IMR-90 (cell line): Measurements from ENCODE around the gene TPSG1. TPM values are rescaled to one million over a fixed set of nuclear protein-coding genes. Genes with fewer than 3 reads are reported as not detected.

Source experiments
- ATAC-seq: fragments of 200-7000 bp; cut with Tn5 transposase; 2 replicates; pipeline ENCODE4 v1.9.1; 2020; ENCODE audit warnings: low read depth, mild to moderate bottlenecking, moderate library complexity
- BruUV-seq: library from RNA; stranded (reverse); fragments of 400-500 nt; replicated peaks from 2 replicates; lab custom pipeline; 2021; lab: Mats Ljungman, UMichigan
- CTCF ChIA-PET: fragments of 300-600 bp; formaldehyde crosslinking; extraction: SDS; loops from one replicate; lab custom pipeline; 2021; ENCODE audit warnings: antibody characterized with exemption; lab: Yijun Ruan, JAX
- POLR2A ChIA-PET: fragments of 300-600 bp; sonication (Branson Sonifier 250); formaldehyde crosslinking; loops from one replicate; lab custom pipeline; 2022; ENCODE audit warnings: antibody characterized with exemption; ENCODE audit not compliant: unreplicated experiment; lab: Charles Lee
- DNase-seq: peaks from one replicate; pipeline ENCODE4 v3.0.0; 2013
- H2AFZ ChIP-seq: replicated peaks from 2 replicates; pipeline ENCODE3; 2013; ENCODE audit warnings: low read length, mild to moderate bottlenecking; ENCODE audit not compliant: poor library complexity
- H2AK5ac ChIP-seq: 2 replicates; pipeline ENCODE4 v1.6.1; 2013; ENCODE audit warnings: low read depth, low read length, inconsistent platforms
- H2AK9ac ChIP-seq: replicated peaks from 2 replicates; pipeline ENCODE3; 2013; ENCODE audit warnings: mild to moderate bottlenecking, low read depth, low read length, moderate library complexity; ENCODE audit not compliant: poor library complexity
- H2BK120ac ChIP-seq: 2 replicates; pipeline ENCODE4 v1.6.1; 2013; ENCODE audit warnings: low read depth, low read length, inconsistent platforms
- H2BK15ac ChIP-seq: 3 replicates; pipeline ENCODE4 v1.6.1; 2013; ENCODE audit warnings: low read depth, low read length, inconsistent platforms
- H2BK20ac ChIP-seq: 2 replicates; pipeline ENCODE4 v1.6.1; 2013; ENCODE audit warnings: low read depth, mild to moderate bottlenecking, inconsistent platforms, low read length, moderate library complexity
- H2BK5ac ChIP-seq: 2 replicates; pipeline ENCODE4 v1.6.1; 2013; ENCODE audit warnings: mild to moderate bottlenecking, low read depth, low read length, inconsistent platforms; ENCODE audit not compliant: poor library complexity, severe bottlenecking
- H3K14ac ChIP-seq: replicated peaks from 2 replicates; pipeline ENCODE4 v1.6.1; 2013; ENCODE audit warnings: low read depth, low read length, inconsistent platforms
- H3K18ac ChIP-seq: 2 replicates; pipeline ENCODE4 v1.6.1; 2013; ENCODE audit warnings: low read depth, low read length, control low read depth
- H3K23ac ChIP-seq: 2 replicates; pipeline ENCODE4 v1.6.1; 2013; ENCODE audit warnings: low read depth, low read length, inconsistent platforms
- H3K27ac ChIP-seq: 2 replicates; pipeline ENCODE4 v1.5.1; 2013; ENCODE audit warnings: mild to moderate bottlenecking, control low read depth, low read length; ENCODE audit not compliant: insufficient read depth
- H3K27me3 ChIP-seq: 2 replicates; pipeline ENCODE4 v1.6.1; 2013; ENCODE audit warnings: low read length; ENCODE audit not compliant: control insufficient read depth, insufficient read depth
- H3K36me3 ChIP-seq: 2 replicates; pipeline ENCODE4 v1.6.1; 2013; ENCODE audit warnings: low read length, mixed read lengths; ENCODE audit not compliant: control insufficient read depth, insufficient read depth
- H3K4ac ChIP-seq: 2 replicates; pipeline ENCODE4 v1.6.1; 2013; ENCODE audit warnings: low read depth, low read length, inconsistent platforms
- H3K4me1 ChIP-seq: 2 replicates; pipeline ENCODE4 v1.6.1; 2013; ENCODE audit warnings: low read length, mixed read lengths; ENCODE audit not compliant: control insufficient read depth, insufficient read depth
- H3K4me2 ChIP-seq: 2 replicates; pipeline ENCODE4 v1.6.1; 2013; ENCODE audit warnings: low read depth, mild to moderate bottlenecking, control low read depth, low read length, moderate library complexity
- H3K4me3 ChIP-seq: 2 replicates; pipeline ENCODE4 v1.5.1; 2013; ENCODE audit warnings: low read depth, mild to moderate bottlenecking, control low read depth, low read length, moderate library complexity; ENCODE audit not compliant: insufficient read depth
- H3K56ac ChIP-seq: 2 replicates; pipeline ENCODE4 v1.6.1; 2013; ENCODE audit warnings: low read length, inconsistent platforms; ENCODE audit not compliant: insufficient read depth; ENCODE audit errors: extremely low read depth
- H3K79me1 ChIP-seq, 2 experiments: 2 replicates each; pipeline ENCODE4 v1.6.1; 2013; ENCODE audit warnings: low read length in 2 of 2, inconsistent platforms in 1 of 2, low read depth in 1 of 2
- H3K9ac ChIP-seq: 2 replicates; pipeline ENCODE4 v1.6.1; 2013; ENCODE audit warnings: low read depth, low read length, control low read depth
- H3K9me1 ChIP-seq: 2 replicates; pipeline ENCODE4 v1.6.1; 2013; ENCODE audit warnings: low read length, inconsistent platforms; ENCODE audit not compliant: insufficient read depth
- H3K9me3 ChIP-seq: 2 replicates; pipeline ENCODE4 v1.6.1; 2013; ENCODE audit warnings: low read length; ENCODE audit not compliant: control insufficient read depth, insufficient read depth
- H4K20me1 ChIP-seq: 2 replicates; pipeline ENCODE4 v1.6.1; 2013; ENCODE audit warnings: low read length, inconsistent platforms; ENCODE audit not compliant: insufficient read depth
- H4K5ac ChIP-seq: 2 replicates; pipeline ENCODE4 v1.6.1; 2013; ENCODE audit warnings: mild to moderate bottlenecking, low read depth, low read length, control low read depth
- H4K8ac ChIP-seq, 2 experiments: 2 replicates each; pipeline ENCODE4 v1.6.1; 2013; ENCODE audit warnings: low read depth in 2 of 2, low read length in 2 of 2, control low read depth in 1 of 2, inconsistent platforms in 1 of 2
- H4K91ac ChIP-seq: 2 replicates; pipeline ENCODE4 v1.6.1; 2013; ENCODE audit warnings: low read depth, low read length, inconsistent platforms; ENCODE audit not compliant: insufficient read depth
- ELK1 ChIP-seq: fragments of 150-350 bp; IDR thresholded peaks from 2 replicates; pipeline ENCODE4 v1.6.1; 2016; ENCODE audit warnings: low read depth, mild to moderate bottlenecking, low read length, moderate library complexity, borderline replicate concordance
- MAFK ChIP-seq: IDR thresholded peaks from 2 replicates; pipeline ENCODE4 v1.6.1; 2012; ENCODE audit warnings: low read depth, low read length, improper control_type of control experiment
- WGBS, 2 experiments: methylation state at CpG; one replicate each; pipeline versions ENCODE4 v1.1.5 to v1.1.7; 2013; ENCODE audit warnings: missing lambda C conversion rate in 2 of 2; ENCODE audit not compliant: insufficient read length in 1 of 2; ENCODE audit errors: extremely low coverage in 2 of 2; 5-methylcytosine and 5-hydroxymethylcytosine counted together
- dilution Hi-C: fragments of 300-500 bp; cut with HindIII; formaldehyde crosslinking; loops from one replicate; pipeline ENCODE4 v1.14.3; 2018; ENCODE audit warnings: low sequenced_read_pairs; ENCODE audit not compliant: unreplicated experiment
- in situ Hi-C: fragments of 300-500 bp; cut with MboI; formaldehyde crosslinking; loops from 3 replicates; pipeline ENCODE4 v1.14.3; 2019; ENCODE audit warnings: low sequenced_read_pairs, inconsistent platforms, mixed read lengths
- intact Hi-C: fragments of 100-400 bp; cut with micrococcal nuclease; formaldehyde crosslinking; loops from 2 replicates; pipeline ENCODE4 v1.10.0; 2022
- polyA plus RNA-seq, 3 experiments: library from polyadenylated mRNA; depleted of rRNA; stranded (reverse); fragments of >200 nt; gene quantifications; 2 replicates each; pipeline ENCODE4 v1.2.3, GENCODE V29; 2012; ENCODE audit warnings: low replicate concordance in 1 of 3
- total RNA-seq: library from RNA; depleted of rRNA; stranded (reverse); fragments of >200 nt; gene quantifications from 2 replicates; pipeline ENCODE4 v1.2.3, GENCODE V29; 2012

Gene TPSG1
- total and polyA plus RNA-seq, 2 of the 4 experiments (the other 2 are of a cell fraction), result not detected

DNA sequence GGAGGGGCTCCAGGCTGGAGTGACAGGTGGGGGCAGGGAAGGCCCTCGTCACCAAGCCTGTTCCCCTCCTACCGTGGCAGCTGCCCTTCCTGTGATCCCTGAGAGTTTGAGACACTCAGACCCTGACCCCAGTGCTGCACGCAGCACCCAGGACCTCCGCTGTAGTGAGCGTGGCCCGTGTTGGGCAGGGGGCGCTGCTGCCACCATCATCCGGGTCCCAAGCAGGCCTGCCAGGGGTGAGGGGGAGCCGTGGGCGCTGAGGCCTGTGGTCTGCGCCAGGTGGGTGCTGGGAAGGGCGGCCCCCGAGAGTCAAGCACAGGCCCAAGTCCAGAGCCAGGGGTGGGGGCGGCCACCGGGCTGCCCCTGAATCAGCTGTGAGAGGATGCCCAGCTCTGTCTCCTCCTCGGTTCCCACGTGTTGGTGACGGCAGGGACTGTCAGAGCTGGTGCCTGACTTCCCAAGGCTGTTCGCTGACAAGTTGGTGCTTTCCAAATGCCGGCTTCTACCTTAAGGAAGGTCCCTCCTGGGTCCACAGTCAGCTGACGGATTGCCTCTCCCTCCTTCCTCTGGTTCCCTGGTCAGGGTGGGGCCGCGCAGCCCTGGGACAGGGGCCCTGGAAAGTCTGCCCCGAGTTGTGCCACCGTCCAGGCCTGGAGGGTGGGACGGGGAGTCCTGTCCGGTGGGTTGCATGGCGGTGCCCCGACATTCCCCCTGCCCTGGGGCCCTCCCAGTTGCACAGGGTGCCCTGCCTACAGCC is 31.1 kb downstream of the TPSG1 start (continued):
- no peak for TF ChIP-seq MAFK

DNA sequence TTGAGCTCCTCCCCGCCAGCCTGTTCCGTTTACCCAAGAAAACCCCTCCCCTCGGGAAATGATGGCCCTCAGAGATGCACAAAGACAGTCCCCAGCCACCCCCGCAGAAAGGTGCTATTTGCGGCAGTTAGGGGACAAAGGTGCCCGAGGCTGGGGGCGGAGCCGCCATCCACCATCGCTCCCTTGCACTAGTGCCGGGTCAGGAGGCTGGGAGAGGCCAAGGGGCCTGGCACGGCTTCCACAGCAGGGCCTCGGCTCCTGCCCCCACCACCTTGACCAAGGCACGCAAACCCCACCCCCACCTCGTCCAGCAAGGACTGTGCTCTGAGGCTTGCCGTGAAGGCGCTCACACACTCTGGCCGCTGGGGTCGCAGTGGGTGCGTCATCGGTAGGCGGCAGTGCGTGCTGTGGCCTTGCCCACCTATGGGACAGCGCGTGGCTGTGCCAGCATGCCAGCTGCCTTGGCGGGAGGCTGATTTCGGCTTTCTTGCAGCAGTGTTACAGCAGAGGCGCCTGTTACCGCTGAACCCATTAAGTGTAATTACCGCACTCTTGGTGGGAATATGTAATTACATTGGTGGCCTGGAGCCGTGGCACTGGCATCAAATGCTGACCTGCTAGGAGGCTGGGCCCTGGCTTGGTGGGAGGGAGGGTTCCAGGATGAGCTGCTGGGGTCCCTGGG is 31.8 kb downstream of the TPSG1 start:
- TF ChIP-seq ELK1, result no peak
- intact Hi-C loops, result no loop called here
- no peak overlapping the region for H3K27ac ChIP-seq
- BruUV-seq, result no TSS peak
- H2BK120ac ChIP-seq, result no peak overlapping the region
- H4K8ac ChIP-seq, result no peak overlapping the region
- ChIA-PET POLR2A (no interaction called here), CTCF (no interaction called here)
- no peak overlapping the region for H4K5ac ChIP-seq
- H2BK15ac ChIP-seq, result no peak overlapping the region
- H3K18ac ChIP-seq, result no peak overlapping the region
- no peak for ATAC-seq
- no peaks in the 10 kb centered on the region; the same call in 1 of the 2 replicates for H3K27me3 ChIP-seq
- in situ Hi-C loops, result no loop called here
- dilution Hi-C loops, result no loop called here
- no peaks in the 10 kb centered on the region for H3K9me1 ChIP-seq
- H3K14ac ChIP-seq, result no peak overlapping the region
- DNase-seq, result no peak
- WGBS, 2 experiments, result 82% methylated on average over 12 of the region's 30 CpGs; no CpG with 5 or more reads in 1 of the 2 experiments
- H4K91ac ChIP-seq, result no peak overlapping the region
- H4K20me1 ChIP-seq, result peaks cover 14% of the 10 kb centered on the region
- H2BK5ac ChIP-seq, result no peak overlapping the region
- no peak overlapping the region for H3K4me2 ChIP-seq
- H3K79me1 ChIP-seq, result no peaks in the 10 kb centered on the region
- H3K9ac ChIP-seq, result no peak overlapping the region
- no peak overlapping the region for H2AK9ac ChIP-seq
- H3K4me3 ChIP-seq, result no peak overlapping the region
- no peak overlapping the region for H3K4ac ChIP-seq
- no peak overlapping the region for H3K56ac ChIP-seq
- no peaks in the 10 kb centered on the region for H3K36me3 ChIP-seq
- H2AFZ ChIP-seq, result no peak overlapping the region
- H3K4me1 ChIP-seq, result no peaks in the 10 kb centered on the region
- no peaks in the 10 kb centered on the region for H3K9me3 ChIP-seq
- H3K23ac ChIP-seq, result no peak overlapping the region
- H2BK20ac ChIP-seq, result no peak overlapping the region
- H2AK5ac ChIP-seq, result no peak overlapping the region
